ENCODE data around the gene MUC4.

DNA sequence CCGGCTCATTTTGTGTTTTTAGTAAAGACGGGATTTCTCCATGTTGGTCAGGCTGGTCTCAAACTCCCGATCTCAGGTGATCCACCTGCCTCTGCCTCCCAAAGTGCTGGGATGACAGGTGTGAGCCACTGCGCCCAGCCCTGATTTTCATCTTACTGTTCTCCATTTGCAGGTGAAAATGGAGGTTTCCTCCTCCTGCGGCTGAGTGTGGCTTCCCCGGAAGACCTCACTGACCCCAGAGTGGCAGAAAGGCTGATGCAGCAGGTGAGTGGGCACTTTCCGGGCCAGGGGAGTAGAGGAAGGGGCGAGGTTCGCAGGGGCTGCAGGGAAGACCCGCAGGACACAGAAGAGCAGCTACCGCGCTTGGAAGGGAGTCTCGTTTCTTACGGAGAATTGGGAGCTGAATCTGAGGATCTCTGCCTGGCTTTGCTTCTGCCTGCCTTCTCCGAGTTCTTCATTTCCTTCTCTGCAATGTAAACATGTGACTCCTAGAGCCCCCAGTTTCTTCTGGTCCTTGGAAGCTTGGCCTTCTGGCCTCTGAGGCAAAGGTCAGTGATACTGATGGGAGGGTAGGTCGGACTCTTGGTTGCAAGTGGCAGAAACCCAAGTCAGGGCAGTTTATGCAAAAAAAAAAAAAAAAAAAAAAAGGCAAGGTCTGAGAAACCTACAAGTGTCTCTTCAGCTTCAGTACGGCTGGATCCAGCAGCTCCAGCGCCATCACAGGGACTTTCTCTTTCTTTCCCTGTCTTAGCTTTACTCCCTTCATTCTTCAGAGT lies 82.1 kb downstream of the MUC4 start:
- TF ChIP-seq, protein P1, sequence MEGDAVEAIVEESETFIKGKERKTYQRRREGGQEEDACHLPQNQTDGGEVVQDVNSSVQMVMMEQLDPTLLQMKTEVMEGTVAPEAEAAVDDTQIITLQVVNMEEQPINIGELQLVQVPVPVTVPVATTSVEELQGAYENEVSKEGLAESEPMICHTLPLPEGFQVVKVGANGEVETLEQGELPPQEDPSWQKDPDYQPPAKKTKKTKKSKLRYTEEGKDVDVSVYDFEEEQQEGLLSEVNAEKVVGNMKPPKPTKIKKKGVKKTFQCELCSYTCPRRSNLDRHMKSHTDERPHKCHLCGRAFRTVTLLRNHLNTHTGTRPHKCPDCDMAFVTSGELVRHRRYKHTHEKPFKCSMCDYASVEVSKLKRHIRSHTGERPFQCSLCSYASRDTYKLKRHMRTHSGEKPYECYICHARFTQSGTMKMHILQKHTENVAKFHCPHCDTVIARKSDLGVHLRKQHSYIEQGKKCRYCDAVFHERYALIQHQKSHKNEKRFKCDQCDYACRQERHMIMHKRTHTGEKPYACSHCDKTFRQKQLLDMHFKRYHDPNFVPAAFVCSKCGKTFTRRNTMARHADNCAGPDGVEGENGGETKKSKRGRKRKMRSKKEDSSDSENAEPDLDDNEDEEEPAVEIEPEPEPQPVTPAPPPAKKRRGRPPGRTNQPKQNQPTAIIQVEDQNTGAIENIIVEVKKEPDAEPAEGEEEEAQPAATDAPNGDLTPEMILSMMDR (conservative IDR thresholded peaks at IDR 0.05; ENCODE audit: low read depth, low read length) = no peak
- TF ChIP-seq EZH2phosphoT487 (IDR thresholded peaks at IDR 0.05; ENCODE audit: borderline replicate concordance, low read length) (no peak), EZH2 (IDR thresholded peaks at IDR 0.05; ENCODE audit: low read length, unreplicated experiment) (no peak)
